GM12874 (cell line): ENCODE results near the gene VTA1.

ENCODE experiments used
- TF ChIP-seq, protein P1 (sequence below): IDR thresholded peaks from 2 replicates; pipeline ENCODE4 v1.5.1; 2011; ENCODE audit warnings: low read depth, mild to moderate bottlenecking, control low read depth, low read length, moderate library complexity; ENCODE audit not compliant: insufficient read depth

Gene VTA1, protein sequence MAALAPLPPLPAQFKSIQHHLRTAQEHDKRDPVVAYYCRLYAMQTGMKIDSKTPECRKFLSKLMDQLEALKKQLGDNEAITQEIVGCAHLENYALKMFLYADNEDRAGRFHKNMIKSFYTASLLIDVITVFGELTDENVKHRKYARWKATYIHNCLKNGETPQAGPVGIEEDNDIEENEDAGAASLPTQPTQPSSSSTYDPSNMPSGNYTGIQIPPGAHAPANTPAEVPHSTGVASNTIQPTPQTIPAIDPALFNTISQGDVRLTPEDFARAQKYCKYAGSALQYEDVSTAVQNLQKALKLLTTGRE

GRCh38 chr6:142146828-142147662, at the start of gene VTA1, which contains the start of gene NMBR:
TSS of gene VTA1 (plus strand) at chr6:142147263. CDS start at chr6:142147288, 25 bp downstream.
TSS of gene NMBR (minus strand) at chr6:142147122. CDS start at chr6:142088658, 58,464 bp downstream.
- TF ChIP-seq, protein P1, sequence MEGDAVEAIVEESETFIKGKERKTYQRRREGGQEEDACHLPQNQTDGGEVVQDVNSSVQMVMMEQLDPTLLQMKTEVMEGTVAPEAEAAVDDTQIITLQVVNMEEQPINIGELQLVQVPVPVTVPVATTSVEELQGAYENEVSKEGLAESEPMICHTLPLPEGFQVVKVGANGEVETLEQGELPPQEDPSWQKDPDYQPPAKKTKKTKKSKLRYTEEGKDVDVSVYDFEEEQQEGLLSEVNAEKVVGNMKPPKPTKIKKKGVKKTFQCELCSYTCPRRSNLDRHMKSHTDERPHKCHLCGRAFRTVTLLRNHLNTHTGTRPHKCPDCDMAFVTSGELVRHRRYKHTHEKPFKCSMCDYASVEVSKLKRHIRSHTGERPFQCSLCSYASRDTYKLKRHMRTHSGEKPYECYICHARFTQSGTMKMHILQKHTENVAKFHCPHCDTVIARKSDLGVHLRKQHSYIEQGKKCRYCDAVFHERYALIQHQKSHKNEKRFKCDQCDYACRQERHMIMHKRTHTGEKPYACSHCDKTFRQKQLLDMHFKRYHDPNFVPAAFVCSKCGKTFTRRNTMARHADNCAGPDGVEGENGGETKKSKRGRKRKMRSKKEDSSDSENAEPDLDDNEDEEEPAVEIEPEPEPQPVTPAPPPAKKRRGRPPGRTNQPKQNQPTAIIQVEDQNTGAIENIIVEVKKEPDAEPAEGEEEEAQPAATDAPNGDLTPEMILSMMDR: peak; percentile 81

DNA sequence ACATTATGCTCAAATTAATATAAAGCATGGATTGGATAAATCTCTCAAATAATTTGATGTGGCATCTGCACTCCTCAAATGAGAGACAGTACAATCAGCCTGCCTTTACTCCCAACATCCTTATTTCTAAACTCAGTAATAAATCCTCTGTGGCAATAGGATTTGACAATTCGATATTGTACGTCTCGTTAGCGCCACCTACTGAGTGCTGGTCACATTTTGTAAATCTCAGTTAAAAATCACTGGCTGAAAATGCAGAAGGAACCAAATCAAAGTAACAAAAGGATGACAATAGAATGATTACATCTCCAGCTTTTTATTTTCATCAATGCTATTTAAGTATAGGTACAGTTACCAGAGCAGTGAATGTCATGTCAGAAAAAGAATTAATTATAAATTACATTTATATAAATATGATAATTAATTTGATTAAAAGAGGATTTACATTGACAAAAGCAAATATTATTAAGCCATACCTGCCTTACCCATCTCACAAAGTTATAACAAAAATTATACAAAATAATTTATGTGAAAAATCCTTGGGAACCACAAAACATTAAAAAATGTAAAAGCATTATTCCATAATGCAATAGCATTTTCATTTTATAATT, 34.5 kb upstream of the VTA1 start:
- TF ChIP-seq, protein P1: peak; percentile 64

- TF ChIP-seq, protein P1: no peak
These were observed 29.7 kb upstream of the VTA1 start for GRCh38 chr6:142117366-142117765.

DNA sequence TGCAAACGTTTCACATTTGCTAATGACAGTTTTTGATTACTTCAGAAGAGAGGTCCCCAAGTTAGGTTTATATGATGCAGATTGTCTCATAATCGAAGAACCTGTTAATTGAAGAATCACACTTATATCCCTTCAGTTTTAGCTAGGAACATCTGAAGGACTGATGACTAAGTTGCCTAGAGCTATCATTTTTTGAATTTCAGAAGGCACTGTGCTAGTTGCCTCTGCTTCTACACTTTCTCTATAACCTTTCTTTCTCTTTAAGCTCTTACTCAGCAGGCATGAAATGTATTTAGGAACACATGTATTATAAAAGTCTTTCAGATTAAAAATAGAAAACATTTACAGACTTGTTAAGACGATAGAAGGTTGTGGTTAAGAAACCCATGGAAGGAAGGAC, 28.7 kb upstream of the VTA1 start:
- TF ChIP-seq, protein P1: no peak

DNA sequence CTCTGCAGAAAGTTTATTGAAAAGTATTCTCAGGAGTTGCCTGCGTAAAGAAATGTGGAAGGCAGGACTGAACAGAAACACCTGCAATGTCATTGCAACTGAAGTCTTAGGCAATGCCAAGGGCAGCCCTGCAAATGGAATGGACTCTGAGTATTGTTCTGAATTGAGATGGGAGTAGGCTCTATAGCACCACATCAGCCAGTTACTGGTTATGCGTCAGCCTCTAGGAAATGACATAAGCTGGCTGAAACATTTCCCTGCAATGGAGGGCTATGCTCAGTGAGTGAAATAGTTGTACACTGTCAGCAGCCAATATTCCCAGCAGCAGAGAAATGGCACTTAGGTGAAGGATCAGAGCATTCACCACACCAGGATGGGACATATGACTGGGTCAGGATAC, 28.1 kb upstream of the VTA1 start:
- TF ChIP-seq, protein P1: no peak

GRCh38 chr6:142121342-142121741, 25.7 kb upstream of the VTA1 start:
- TF ChIP-seq, protein P1: no peak

DNA sequence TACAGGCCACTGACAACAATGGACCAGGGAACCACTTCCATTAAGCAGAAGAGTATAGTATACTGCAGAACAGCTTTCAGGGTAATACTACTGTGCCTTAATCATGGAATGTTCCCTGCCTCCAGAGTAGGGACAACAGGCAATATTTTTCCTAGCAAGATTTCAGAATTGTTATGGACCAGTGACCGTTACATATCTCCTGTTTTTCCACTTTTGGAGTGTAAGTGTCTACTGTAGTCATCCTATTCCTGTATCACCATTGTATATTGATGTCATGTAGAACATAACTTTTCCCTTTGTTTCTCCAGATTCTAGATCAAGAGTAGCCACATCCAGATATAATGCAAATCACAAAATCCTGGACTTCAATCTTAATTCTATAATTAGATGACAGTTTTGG, 16.2 kb upstream of the VTA1 start:
- TF ChIP-seq, protein P1: no peak
